Measurements from ENCODE around the gene TSPAN9. TPM values are rescaled to one million over a fixed set of nuclear protein-coding genes. Genes with fewer than 3 reads are reported as not detected.

The TSPAN9 gene
- total and polyA plus RNA-seq, 2 of the 4 experiments (the other 2 are of a cell fraction), result 17.7 to 39.1 TPM

DNA sequence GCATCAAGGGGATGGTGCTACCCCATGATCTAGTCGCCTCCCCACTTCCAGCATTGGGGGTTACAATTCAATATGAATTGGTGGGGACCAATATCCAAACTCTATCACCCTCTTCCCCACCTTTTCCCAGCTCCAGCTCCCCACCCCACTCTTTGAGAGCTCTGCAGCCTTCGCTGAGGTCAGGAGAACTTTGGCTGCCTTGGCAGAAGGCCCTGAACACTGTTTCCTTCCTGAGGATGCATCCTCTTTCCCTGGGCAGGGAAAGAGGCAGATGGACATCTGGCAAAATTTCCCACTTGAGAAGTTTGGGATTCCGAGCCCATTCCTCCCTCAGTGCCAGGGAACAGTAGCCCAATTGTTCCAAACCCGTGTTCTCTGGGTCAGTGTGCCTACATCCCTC lies 169.1 kb downstream of the TSPAN9 start:
- Histone ChIP-seq H3K27ac (ENCODE audit: insufficient read depth, low read length) (no peak overlapping the region), H2BK20ac (ENCODE audit: low read depth, low read length) (no peak overlapping the region), H3K4me3 (ENCODE audit: insufficient read depth, low read depth, low read length) (no peak overlapping the region), H3K4me2 (ENCODE audit: low read depth, low read length) (no peak overlapping the region), H4K20me1 (ENCODE audit: insufficient read depth, low read length) (no peaks in the 10 kb centered on the region; the same call in 1 of the 2 replicates), H2BK120ac (ENCODE audit: low read depth, low read length) (no peak overlapping the region), H4K91ac (ENCODE audit: insufficient read depth, low read depth, low read length) (no peak overlapping the region), H3K18ac (ENCODE audit: low read depth, low read length) (no peak overlapping the region), H2AK5ac (ENCODE audit: low read depth, low read length) (no peak overlapping the region), H2BK15ac (ENCODE audit: low read depth, low read length) (no peak overlapping the region), H3K4ac (ENCODE audit: low read depth, low read length) (no peak overlapping the region), H2BK5ac (ENCODE audit: low read depth, low read length, poor library complexity, severe bottlenecking) (no peak overlapping the region), H2AK9ac (replicated peaks; ENCODE audit: low read depth, low read length, poor library complexity) (no peak overlapping the region), H3K36me3 (ENCODE audit: control insufficient read depth, insufficient read depth, low read length) (no peaks in the 10 kb centered on the region), H3K23ac (ENCODE audit: low read depth, low read length) (no peak overlapping the region), H3K14ac (replicated peaks; ENCODE audit: low read depth, low read length) (no peak overlapping the region), H3K56ac (ENCODE audit: extremely low read depth, insufficient read depth, low read length) (no peak overlapping the region), H3K4me1 (ENCODE audit: control insufficient read depth, insufficient read depth, low read length) (no peaks in the 10 kb centered on the region), H3K27me3 (ENCODE audit: control insufficient read depth, insufficient read depth, low read length) (no peaks in the 10 kb centered on the region), H4K5ac (ENCODE audit: low read depth, low read length) (no peak overlapping the region), H4K8ac (ENCODE audit: low read depth in 2 of 2, low read length in 2 of 2) (no peak overlapping the region), H2AFZ (replicated peaks; ENCODE audit: low read length, poor library complexity) (no peak overlapping the region), H3K9me1 (ENCODE audit: insufficient read depth, low read length) (no peaks in the 10 kb centered on the region; the same call in 1 of the 2 replicates), H3K9me3 (ENCODE audit: control insufficient read depth, insufficient read depth, low read length) (no peaks in the 10 kb centered on the region), H3K79me1 (ENCODE audit: low read depth in 1 of 2, low read length in 2 of 2) (no peaks in the 10 kb centered on the region; a peak in 1 of 4 replicates), H3K9ac (ENCODE audit: low read depth, low read length) (no peak overlapping the region)
- in situ Hi-C loops (cut with MboI; ENCODE audit: low sequenced_read_pairs), result no loop called here
- intact Hi-C loops (cut with micrococcal nuclease), result no loop called here
- CTCF ChIA-PET, result no interaction called here
- DNase-seq (no peak), ATAC-seq (ENCODE audit: low read depth) (no peak)
- POLR2A ChIA-PET (ENCODE audit: unreplicated experiment), result no interaction called here
- no peak for TF ChIP-seq MAFK (IDR thresholded peaks at IDR 0.05; ENCODE audit: low read depth, low read length)
- TF ChIP-seq, protein P1, sequence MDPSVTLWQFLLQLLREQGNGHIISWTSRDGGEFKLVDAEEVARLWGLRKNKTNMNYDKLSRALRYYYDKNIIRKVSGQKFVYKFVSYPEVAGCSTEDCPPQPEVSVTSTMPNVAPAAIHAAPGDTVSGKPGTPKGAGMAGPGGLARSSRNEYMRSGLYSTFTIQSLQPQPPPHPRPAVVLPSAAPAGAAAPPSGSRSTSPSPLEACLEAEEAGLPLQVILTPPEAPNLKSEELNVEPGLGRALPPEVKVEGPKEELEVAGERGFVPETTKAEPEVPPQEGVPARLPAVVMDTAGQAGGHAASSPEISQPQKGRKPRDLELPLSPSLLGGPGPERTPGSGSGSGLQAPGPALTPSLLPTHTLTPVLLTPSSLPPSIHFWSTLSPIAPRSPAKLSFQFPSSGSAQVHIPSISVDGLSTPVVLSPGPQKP (IDR thresholded peaks at IDR 0.05; ENCODE audit: borderline replicate concordance, low read depth, low read length), result no peak
- no peak for TF ChIP-seq BHLHE40 (IDR thresholded peaks at IDR 0.05; ENCODE audit: low read depth, low read length)
- no peak for TF ChIP-seq RCOR1 (IDR thresholded peaks at IDR 0.05; ENCODE audit: insufficient replicate concordance, low read length)
- no peak for TF ChIP-seq POLR2A (IDR thresholded peaks at IDR 0.05; ENCODE audit: low read depth, low read length)
- no peak for TF ChIP-seq RFX5 (IDR thresholded peaks at IDR 0.05; ENCODE audit: low read depth, low read length)
- no peak for TF ChIP-seq CEBPB (IDR thresholded peaks at IDR 0.05; ENCODE audit: low read depth, low read length)
- TF ChIP-seq, protein P2, sequence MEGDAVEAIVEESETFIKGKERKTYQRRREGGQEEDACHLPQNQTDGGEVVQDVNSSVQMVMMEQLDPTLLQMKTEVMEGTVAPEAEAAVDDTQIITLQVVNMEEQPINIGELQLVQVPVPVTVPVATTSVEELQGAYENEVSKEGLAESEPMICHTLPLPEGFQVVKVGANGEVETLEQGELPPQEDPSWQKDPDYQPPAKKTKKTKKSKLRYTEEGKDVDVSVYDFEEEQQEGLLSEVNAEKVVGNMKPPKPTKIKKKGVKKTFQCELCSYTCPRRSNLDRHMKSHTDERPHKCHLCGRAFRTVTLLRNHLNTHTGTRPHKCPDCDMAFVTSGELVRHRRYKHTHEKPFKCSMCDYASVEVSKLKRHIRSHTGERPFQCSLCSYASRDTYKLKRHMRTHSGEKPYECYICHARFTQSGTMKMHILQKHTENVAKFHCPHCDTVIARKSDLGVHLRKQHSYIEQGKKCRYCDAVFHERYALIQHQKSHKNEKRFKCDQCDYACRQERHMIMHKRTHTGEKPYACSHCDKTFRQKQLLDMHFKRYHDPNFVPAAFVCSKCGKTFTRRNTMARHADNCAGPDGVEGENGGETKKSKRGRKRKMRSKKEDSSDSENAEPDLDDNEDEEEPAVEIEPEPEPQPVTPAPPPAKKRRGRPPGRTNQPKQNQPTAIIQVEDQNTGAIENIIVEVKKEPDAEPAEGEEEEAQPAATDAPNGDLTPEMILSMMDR (conservative IDR thresholded peaks at IDR 0.05; ENCODE audit: low read depth, low read length), result no peak
- no peak for TF ChIP-seq MXI1 (IDR thresholded peaks at IDR 0.05; ENCODE audit: borderline replicate concordance, low read depth, low read length)
- TF ChIP-seq RAD21 (IDR thresholded peaks at IDR 0.05; ENCODE audit: low read length), result no peak
- TF ChIP-seq NFE2L2 (IDR thresholded peaks at IDR 0.05; ENCODE audit: low read depth, low read length), result no peak
- TF ChIP-seq, protein P3, sequence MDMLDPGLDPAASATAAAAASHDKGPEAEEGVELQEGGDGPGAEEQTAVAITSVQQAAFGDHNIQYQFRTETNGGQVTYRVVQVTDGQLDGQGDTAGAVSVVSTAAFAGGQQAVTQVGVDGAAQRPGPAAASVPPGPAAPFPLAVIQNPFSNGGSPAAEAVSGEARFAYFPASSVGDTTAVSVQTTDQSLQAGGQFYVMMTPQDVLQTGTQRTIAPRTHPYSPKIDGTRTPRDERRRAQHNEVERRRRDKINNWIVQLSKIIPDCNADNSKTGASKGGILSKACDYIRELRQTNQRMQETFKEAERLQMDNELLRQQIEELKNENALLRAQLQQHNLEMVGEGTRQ (IDR thresholded peaks at IDR 0.05; ENCODE audit: low read depth, low read length), result no peak
- TF ChIP-seq CHD1 (IDR thresholded peaks at IDR 0.05; ENCODE audit: low read depth, low read length), result no peak
- TF ChIP-seq SMC3 (IDR thresholded peaks at IDR 0.05; ENCODE audit: low read depth, low read length), result no peak
- no peak for TF ChIP-seq MAZ (IDR thresholded peaks at IDR 0.05; ENCODE audit: borderline replicate concordance, low read depth, low read length)
- TF ChIP-seq FOS (IDR thresholded peaks at IDR 0.05; ENCODE audit: low read depth, low read length), result no peak
- WGBS, 2 experiments (ENCODE audit: extremely low coverage in 2 of 2, insufficient read length in 1 of 2), result no CpG with 5 or more reads among the region's 4 CpGs
- dilution Hi-C loops (cut with HindIII; ENCODE audit: low sequenced_read_pairs, unreplicated experiment), result no loop called here
- BruUV-seq (replicated peaks), result no TSS peak
